ENCODE results near the gene ASS1.

The ASS1 gene

DNA sequence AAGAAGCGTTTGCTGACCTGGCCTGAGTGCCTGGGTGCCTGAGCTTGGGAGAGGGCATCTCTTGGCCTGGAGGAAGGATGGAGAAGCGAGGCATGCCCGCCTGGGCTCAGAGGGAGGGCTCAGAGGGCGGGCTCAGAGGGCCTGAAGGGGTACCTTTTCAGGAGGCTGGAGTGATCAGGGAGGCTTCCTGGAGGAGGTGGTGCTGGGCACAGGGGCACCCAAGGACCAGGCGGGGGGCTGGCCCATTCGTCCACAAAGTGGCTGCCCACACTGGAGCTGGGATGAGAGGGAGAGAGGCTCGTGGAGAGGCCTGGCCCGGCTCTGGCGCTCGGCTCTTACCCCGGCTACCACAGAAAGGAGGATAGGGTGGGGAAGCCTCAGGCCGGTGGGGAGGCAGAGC, 32.8 kb downstream of the ASS1 start:
- no peak for DNase-seq

DNA sequence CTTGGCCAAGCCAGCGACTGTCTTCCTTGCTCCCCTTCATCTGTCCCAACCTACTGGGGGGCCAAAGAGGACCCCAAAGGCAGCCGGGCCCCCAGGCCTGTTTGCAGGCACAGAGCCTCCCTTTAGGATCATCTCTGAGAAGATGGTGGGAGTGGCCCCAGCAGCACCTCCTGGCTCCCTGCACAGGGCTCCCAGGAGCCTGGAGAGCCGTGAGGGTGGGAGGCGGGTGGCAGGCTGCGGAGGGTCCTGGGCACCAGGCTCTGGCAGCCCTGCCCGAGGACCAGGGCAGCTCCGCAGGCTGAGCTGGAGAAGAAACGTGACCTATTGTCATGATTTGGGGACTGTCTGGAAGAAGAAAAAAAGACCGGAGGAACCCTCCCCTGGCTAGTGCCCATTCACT, 33.4 kb downstream of the ASS1 start:
- no peak for DNase-seq

DNA sequence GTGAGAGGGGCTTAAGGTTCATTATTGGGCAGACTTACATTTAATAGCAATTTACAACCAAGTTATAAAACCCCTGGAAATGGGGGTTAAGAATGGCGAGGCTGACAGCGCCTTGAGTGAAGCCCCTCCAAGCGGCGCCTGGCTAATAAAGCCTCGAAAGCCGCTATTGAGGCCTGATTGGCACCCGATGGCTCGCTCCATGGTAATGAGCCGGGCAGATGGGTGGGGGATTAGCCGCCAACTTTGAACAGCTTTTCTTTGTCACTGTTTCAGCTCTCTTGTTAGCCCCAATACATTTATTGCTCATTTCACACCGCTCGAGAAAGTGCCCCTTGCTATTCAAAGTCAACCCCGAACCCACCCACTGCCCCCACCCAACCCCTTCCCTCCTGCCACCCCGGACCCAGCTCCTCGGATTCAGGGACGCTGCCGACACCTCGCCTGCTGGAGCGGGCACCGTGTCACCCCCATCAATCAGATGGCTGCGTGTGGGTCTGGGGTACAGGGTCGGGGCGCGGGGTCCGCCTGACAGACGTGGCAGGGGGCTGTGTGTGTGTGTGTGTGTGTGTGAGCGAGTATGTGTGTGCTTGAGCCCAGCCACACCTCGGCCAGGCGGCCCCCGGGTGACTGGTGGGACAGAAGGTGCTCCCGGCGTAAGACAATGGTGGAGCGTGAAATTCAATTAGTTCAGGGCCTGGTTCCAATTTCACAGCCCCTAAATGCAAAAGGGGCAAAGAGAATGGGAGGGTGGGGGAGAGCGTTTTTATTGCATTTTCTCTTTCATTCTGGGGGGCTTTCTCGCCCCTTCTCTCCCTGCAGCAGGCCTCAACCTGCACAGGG, 34.2 kb downstream of the ASS1 start:
- no peak for DNase-seq

DNA sequence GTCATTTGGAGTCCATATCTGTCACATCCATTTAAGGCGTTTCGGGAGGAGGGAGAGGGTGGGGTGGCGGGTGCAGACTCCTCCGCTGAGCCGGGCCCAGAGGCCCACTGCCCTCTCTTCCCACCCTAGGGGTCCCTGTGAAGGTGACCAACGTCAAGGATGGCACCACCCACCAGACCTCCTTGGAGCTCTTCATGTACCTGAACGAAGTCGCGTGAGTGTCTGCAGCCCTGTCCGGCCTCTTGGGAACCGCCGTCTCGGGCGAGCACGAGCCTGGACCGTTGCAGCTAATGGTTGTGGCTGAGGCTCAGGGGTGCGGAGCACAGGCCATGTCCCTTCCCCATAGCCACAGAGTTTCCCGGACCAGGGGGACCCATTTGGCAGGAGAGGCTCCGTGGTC, 34.8 kb downstream of the ASS1 start:
- no peak for DNase-seq

DNA sequence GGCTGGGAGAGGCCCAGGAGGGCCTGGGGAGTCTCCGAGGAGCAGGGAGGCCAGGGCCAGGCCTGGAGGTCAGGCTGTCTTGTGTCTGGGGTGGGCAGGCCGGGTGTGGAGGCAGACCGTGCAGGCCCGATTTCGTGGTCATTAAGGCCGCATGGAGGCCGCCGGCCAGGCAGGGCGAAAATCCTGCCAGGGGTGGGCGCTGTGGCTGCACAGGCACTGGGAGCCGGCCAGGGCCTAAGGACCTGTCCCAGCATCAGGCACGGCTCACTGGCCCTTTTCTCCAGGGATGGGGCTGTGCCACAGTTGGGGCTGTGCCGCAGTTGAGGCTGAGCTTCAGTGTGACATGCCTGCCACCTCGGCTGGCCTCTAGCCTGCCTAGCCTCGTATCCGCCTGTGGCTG, 35.9 kb downstream of the ASS1 start:
- no peak for DNase-seq

DNA sequence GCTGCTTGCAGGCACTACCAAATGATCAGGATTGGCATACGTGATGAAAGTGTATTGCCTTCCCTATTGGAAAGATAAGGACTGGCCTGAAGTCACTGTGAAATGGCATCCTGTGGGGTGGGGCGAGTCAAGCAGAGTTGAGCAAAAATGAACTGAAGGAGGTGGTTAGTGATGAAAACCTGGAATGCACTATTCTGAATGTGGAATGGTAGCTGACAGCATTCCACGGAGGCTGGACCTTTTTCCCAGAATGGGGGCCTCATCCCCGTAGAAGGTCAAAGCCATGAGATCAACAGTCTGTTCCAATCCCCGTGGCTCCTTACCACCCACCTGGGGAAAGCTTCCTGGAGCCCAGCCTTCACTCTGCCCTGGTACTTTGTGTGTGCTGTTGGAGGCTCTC, 37.7 kb downstream of the ASS1 start:
- no peak for DNase-seq

DNA sequence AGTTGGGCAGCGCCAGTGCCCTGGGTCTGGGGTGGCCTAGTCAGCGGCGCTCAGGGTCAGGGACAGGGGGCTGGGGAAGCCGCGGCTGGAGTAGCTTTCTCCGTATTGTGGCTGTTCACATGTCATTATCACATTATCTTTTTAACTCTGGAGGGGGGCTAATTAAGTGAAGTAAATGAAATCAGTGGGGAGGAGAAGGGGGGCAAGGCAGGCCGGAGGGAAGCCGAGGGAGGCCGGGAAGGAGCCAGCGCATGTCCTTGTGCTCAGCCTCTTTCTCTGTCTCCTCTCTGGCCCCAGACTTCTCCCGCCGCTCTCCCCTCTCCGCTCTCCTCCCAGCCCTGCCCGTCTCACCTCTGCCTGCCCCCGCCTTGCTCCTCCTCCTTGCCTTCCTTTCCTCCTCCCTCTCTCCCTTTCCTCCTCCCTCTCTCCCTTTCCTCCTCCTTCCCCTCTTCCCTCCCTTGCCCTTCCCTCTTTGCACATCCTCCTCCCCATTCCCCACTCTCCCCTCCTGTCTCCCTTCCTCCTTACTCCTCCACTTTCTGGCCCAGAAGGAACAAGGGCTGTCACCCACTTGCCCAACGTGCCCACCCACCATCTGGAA, 38.7 kb downstream of the ASS1 start:
- DNase-seq: no peak

DNA sequence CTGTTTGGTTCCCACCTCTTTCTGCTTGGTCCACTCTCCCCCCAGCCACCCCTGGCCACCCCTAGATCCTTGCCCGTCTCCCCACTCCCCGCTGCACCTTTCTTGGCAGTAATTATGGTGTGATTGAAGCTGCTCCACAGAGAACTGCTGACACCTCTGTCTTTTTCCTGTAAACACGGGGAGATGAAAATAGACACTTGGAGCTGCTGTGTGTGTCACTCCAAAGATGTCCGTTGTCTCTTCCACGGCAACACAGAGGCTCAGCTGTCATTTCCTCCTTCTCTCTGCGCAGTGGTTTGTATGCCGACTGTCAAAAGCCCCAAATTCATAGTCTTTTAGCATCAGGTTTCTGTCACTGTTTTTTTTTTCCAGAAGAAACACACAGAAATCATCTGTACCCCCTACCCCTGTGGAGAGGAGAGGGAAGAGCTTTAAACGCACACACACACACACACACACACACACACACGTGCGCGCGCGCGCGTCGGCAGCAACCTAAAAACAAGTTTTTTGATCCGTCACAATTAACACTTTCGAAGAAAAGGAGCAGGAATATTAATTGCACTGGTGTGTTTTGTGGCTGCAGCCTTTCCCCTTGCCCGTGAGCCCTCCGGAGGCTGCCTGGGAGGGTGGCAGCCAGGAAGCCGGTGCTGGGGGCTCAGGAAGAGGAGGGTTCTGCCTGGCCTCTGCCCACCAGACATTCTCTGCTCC, 39.8 kb downstream of the ASS1 start:
- no peak for DNase-seq

DNA sequence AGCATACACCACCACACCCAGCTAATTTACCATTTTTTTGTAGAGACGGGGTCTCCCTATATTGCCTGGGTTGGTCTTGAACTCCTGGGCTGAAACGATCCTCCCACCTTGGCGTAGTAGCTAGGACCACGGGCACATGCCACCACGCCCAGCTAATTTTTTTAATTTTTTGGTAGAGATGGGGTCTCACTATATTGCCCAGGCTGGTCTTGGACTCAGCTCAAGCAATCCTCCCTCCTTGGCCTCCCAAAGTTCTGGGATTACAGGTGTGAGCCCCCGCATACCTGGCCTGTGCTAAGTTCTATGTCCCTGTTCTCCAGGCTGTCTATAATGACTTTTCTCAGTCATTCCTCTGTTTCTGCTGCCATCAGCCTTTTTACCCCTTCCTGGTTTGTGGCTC, 41.3 kb downstream of the ASS1 start:
- no peak for DNase-seq

DNA sequence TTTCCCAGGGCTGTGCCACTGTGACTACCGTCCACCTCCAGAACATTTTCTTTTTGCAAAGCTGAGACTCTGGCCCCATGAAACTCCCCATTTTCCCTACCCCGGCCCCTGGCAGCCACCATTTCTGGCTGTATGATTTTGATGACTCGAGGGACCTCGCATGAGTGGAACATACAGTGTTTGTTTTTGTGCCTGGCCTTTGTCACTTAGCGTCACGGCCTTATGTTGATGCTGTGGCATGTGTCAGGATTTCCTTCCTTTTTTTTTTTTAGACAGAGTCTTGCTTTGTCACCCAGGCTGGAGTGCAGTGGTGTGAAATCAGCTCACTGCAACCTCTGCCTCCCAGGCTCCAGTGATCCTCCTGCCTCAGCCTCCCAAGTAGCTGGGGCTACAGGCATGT, 42.7 kb downstream of the ASS1 start:
- DNase-seq: no peak

DNA sequence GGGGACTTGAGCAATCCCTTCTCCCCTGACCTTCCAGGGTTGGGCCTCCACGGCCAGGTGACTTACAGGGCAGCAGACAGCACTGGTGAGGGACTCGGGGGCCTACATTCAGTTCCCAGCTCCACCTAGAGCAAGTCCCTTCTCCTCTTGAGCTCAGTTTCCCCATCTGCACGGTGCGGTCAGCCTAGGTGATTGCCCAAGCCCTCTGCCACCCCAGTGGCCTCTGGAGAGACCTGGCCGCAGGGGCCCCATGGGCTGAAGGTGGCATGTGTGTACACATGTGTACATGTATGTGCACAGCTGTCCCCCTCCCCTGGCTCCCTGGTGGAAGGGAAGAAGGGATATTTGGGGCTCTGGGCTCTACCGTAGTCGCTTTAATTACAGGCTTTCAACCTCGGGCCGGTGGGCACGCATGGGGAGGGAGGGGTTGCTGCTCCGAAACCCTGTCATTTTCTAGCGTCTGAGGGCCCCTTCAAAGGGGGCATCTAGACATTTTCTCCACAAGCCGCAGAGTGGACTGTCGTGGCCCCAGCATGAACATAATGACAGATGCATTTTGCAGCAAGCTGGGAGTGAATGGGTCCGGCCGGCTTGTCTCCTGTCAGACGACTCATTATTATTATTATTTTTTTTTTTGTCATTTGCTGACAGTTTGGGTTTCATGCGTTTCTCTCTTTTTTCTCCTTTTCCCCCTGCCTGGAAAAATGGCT, 44.0 kb downstream of the ASS1 start:
- no peak for DNase-seq

DNA sequence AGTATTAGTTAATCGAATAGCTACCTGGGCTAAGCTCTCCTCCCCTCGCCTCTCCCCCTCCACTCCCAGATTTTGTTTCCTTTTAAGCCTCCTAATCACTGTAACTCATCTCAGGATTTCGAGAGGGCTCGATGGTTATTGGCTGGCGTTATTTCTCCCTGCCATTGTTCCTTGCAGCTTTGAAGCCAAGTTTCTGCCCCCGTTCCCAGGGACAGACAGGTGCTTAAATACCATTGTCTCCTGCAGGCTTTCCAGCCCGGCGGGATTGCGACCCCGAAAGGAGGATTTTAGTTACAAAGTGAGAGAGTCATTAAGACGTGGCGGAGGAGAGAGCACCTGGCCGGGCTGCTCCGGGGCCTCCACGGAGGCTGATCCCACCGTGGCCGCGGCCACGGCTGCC, 46.2 kb downstream of the ASS1 start:
- no peak for DNase-seq

DNA sequence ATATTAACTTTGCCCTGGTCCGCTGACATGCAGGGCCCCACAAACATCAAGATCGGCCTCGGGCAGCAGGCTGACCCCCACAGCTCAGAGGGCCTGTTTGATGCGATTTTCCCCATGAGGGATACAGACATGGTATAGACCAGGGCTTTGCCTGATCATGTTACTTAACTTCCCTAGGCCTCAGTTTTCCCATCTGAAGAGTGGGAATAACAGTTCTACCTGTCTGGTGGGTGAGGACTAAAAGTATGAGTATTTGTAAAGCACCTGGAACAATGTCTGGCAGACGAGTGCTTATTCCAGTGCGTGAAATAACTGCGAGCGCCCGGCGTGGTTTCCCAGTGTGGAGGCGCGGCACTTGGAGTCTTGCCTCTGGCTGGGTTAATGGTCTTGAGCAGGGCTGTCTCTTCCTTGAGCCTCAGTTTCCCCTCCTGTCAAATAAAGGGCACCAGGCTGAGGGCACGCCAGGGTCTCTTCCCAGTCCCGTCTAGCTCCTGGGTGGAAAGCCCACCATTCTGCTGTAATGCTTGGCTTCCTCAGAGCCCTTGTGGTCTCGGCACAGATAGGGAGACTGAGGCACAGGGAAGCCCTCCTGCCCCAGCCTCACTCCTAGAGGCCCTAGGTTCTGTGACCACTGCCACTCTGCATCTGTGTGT, 47.2 kb downstream of the ASS1 start:
- no peak for DNase-seq

DNA sequence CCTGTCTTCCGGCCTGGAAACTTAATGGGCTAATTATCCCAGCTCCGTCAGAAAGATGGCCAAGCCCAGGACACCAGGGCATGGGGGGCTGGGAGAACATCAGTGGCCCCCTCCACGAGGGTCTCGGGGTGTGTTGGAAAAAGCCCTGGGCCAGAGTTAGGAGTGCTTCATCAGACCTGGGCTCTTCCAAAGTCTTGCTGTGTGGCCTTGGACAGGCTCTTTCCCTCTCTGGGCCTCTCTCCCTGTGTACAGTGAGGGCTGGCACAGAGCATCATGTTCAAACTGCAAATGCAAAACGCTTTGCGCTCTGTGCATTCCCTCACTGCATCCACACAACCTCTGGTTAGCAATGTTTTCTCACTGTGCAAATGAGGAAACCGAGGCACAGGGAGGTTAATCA, 48.3 kb downstream of the ASS1 start:
- no peak for DNase-seq

DNA sequence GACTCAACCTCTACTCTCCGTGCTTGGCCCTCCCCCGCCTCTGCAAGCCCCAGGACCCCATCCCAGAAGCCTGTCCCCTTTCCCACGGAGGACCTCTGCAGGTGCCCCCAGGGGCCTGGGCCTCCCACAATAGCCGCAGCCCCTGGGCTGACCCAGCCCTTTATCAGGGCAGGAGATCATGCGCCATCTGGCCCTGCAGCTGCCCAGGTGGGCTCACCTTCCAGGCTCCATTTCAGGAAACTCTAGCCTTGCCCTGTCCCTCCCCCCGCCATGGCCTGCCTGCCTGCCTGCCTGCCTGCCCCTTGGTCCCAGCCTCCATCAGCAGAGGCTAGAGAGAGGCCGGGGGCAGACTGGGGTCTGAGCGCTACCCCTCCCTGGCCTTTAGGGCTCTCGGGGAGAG, 48.7 kb downstream of the ASS1 start:
- no peak for DNase-seq

DNA sequence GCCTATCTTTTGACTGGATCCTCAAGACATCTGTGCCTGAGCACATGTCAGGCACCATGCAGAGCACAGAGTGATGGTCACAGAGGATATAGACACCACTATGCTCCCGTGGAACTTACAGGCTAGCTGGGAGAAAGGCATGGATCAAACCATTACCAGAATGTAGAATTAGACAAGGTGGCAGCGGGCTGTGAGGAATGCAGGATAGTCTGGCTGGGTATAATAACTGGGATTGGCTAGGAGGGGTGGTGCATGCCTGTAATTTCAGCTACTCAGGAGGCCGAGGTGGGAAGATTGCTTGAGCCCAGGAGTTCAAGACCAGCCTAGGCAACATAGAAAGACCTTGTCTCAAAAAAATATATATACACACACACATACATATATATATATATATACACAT, 50.3 kb downstream of the ASS1 start:
- DNase-seq: no peak

DNA sequence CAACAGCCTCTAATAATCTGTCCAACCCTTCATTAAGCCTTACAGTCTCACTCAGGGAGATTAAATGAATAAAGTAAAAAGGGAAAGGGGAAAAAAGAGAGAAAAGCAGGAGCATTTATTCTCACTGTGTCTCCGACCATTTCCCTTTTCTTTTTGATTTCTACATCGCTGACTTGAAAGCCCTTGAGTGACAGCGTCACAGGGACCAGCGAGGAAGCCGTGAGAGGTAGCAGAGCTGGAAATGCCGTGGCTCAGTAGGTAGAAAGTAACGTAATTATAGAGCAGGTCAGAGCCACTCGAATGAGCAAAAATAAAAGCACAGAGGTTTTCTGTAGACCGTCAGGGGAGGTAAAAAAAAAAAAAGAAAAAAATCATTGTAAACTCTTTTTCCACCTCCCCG, 52.4 kb downstream of the ASS1 start:
- DNase-seq: no peak

DNA sequence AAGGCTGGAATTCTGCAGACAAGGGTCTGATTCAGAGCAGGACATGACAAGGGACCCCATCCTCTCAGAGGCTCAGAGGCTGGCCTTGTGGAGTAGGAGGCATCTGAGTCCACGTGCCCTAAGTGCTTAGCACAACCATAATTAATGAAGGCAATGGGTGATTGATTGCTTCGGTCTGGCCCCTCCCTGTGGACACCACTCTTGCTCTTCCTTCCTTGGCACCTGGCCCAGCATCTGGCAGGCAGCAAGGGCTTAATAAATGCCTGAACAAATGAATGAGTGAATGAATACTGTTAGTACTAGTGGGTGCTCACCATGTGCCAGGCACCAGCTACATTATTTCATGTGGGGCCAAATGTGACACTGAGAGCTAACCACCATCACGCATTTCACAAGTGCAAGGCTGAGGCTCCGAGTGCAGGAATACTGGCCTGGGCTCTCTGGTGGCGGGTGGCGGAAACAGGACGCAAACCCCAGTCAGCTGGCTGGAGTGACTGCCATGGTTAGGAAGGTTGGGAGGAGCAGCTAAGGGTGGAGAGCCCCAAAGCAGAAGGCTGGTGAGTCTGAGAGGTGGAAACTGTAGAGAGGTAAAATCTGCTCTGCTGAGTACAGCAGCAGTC, 53.6 kb downstream of the ASS1 start:
- DNase-seq: peak; percentile 52

DNA sequence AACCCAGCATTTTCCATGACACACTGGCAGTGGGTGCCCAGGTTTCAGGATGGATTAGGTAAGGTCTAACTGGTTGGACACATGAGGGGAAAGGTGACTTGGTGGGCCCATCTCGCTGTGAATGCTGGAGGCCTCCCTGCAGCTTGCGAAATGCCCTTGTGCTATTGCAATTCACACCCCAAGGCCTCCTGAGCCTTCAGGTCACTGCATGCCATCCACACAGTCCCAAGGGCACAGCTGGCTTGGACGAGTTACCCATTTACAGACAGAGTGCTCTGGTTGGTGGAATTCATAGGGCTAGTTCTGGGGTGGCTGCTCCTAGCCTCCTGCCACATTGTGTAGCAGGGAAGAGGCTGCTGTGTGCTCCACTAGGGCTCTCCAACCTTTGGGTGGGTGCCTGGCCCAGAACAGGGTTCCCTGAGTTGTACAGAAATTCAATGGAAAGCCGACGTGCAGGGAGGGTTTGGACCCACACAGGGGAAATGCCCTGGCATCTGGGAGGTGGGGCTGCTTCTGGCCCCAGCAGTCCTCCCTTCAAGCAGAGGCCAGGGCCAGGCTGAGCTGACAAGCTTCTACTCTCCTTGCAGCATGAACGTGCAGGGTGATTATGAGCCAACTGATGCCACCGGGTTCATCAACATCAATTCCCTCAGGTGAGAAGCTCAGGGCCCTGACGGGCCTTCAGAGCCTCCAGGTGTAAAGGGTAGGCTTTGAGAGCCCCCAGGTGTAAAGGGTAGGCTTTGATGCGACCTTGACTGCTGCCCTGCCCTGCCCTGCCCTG, 54.3 kb downstream of the ASS1 start:
- no peak for DNase-seq

DNA sequence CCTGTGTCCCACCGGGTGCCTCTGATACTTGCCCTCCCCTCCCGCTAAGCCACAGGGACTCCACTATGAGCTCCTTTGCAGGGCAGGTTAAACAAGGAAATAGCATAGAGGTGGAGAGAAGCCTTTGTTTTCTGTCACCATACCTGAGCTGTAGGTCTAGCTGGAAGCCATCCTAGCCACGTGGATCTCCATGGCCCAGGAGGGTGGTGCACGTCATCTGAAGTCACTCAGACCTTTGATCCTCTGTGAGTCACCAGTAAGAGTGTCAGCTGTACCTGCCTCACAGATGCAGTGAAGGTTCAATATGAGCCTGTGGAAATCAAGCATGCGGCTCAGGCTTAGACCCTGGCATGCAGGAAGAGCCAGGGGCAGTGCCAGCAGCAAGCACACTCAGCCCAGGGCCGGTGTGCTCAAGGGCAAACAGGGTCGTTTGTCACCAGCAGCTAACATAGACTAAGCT, 55.1 kb downstream of the ASS1 start:
- no peak for DNase-seq

DNA sequence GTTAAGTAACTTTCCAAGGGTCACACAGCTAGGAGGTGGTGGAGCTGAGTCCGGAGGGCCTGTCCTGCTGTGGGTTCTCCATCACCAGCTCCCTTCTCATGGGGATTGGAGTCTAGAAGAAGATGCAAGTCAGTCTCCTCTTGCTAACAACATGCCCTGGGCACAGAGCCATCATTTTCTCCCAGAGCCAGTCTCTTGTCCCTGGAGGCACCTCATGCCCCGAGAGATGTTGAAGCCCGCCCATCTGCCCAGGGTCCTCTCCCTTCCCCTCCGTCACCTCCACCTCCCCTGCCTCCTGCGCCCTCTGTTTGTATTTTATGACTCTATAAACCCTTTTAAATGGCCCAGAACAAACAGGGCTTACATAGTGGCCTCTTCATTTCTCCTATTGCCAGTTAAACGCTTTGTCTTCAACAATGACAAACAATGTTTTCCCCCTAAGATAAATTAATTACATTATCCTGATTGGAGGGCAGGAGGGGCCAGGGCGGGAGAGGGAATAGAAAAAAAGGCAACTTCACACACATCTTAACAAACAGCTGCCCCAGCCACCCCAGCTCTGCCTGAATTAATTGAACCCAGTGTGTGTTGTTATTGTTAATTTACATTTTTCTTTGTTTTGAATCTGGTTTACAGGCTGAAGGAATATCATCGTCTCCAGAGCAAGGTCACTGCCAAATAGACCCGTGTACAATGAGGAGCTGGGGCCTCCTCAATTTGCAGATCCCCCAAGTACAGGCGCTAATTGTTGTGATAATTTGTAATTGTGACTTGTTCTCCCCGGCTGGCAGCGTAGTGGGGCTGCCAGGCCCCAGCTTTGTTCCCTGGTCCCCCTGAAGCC, 55.8 kb downstream of the ASS1 start:
- DNase-seq: no peak

Data from RPMI8226 (cell line).